ENCODE measurements around the gene RBM44.

Gene RBM44

DNA sequence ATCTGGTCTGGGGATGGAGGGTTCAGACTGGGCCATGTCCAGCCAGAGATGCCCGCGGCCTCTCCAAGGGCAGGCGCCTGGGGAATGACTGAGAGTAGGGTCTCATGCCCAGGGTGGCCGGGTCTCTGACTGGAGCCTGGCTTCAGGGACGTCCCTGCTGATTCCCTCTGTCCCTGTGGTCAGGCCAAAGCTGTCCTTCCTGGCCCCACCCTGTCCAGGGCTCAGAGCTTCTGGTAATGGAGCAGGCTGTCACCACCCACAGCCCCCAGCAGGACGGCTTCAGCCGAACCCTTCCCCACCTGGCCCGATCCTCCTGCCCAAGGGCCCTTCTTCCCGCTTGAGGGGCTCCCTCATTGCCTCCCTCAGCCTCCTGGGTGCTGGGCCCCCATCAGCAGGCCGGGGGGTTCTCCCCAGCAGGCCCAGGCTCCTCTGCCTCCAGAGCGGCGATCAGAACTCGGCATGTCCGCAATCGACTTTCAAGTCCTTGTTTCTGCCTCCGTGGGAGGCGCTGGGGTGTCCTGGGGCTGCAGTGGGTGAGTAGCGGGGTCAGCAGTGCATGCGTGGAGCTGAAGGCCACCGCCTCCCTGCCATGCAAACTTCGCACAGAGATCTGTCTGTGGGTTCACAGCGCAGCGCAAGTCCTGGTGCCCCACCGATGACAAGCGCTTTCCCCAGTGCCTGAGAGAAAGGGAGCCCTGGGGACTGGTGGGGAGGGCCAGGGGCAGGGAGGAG is 79.2 kb downstream of the RBM44 start:
- TF ChIP-seq, protein P1, sequence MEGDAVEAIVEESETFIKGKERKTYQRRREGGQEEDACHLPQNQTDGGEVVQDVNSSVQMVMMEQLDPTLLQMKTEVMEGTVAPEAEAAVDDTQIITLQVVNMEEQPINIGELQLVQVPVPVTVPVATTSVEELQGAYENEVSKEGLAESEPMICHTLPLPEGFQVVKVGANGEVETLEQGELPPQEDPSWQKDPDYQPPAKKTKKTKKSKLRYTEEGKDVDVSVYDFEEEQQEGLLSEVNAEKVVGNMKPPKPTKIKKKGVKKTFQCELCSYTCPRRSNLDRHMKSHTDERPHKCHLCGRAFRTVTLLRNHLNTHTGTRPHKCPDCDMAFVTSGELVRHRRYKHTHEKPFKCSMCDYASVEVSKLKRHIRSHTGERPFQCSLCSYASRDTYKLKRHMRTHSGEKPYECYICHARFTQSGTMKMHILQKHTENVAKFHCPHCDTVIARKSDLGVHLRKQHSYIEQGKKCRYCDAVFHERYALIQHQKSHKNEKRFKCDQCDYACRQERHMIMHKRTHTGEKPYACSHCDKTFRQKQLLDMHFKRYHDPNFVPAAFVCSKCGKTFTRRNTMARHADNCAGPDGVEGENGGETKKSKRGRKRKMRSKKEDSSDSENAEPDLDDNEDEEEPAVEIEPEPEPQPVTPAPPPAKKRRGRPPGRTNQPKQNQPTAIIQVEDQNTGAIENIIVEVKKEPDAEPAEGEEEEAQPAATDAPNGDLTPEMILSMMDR (IDR thresholded peaks at IDR 0.05; ENCODE audit: low read depth, low read length): no peak
- no peak overlapping the region for H3K4me3 ChIP-seq (ENCODE audit: low read depth, low read length)

DNA sequence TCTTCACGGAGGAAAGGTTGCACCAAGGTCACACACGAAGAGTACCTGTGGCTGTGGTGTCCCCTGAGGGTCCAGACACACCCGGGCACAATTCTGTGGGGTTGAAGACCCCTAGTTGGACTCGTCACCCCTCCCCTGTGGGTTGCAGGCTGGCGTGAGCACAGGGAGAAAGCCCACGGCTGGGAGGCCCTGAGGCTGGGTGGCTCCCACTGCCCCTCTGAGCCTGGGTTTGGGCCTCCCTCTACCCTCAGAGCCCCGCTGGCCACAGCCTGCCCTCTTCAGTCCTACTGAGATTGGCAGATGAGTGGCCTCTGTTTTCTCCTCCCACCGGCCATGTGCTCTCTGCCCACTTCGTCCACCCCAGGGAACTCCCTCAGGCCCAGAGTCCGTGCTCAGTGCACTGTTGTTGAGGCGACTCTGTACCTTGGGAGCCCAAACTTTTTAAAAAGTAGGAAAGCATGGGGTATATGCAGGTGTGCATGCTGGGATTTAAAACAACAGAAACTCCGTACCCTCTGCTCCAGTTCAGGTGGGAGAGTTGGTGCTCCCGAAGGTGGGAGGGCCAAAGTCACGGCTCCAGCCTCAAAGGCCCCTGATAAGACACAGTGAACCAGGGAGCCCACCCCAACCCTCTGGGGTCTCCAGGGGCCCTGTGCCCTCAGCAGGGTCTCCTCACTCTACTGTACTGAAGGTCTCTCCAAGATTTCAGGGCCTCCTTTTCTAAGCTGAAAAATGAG is 79.9 kb downstream of the RBM44 start:
- TF ChIP-seq, protein P1 (IDR thresholded peaks at IDR 0.05; ENCODE audit: low read depth, low read length): no peak
- no peak overlapping the region for H3K4me3 ChIP-seq (ENCODE audit: low read depth, low read length)

DNA sequence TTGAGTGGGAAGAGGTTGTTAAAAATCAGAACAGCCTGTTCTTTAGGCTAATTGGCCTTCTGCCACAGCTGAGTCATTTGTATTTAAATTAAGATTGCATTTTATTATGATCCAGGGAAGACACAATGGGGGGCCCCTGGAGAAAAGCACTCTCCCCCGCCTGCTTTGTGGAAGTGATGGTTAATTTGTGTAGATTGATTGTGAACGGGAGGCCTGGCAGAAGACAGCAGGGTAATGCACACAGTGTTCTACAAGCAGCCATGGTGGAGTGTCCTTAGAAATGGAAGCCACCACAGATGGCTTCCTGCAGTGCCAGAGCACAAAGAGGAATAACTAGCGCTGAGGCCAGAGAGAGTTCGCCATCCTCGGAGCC is 80.5 kb downstream of the RBM44 start:
- no peak overlapping the region for H3K4me3 ChIP-seq (ENCODE audit: low read depth, low read length)
- TF ChIP-seq, protein P1 (IDR thresholded peaks at IDR 0.05; ENCODE audit: low read depth, low read length): no peak

DNA sequence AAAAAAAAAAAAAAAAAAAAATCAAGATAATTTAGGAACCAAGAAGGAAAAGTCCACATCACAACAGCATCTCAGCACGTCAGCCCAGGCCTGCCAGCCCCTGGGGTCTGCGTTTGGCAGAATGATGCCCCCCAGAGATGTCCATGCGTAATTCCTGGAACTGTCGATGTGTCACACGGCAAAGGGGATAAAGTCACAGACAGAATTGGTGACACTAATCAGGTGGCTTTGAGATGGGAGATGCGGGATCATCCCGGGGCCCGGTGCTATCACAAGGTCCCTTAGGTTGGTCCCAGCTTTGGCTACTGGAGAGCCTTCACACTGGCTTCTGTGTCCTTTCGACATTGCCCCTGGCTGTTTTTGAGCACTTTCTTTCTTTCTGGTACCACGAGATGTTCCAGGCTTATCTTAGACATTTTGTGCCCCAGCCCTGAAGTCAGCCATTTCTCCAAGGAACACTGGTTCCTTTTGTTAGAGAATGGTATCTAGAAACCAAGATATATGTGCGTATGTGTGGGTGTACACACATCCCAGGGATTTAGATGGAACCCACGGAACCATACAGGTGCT is 81.5 kb downstream of the RBM44 start:
- H3K4me3 ChIP-seq (ENCODE audit: low read depth, low read length): no peak overlapping the region
- TF ChIP-seq, protein P1 (IDR thresholded peaks at IDR 0.05; ENCODE audit: low read depth, low read length): no peak

DNA sequence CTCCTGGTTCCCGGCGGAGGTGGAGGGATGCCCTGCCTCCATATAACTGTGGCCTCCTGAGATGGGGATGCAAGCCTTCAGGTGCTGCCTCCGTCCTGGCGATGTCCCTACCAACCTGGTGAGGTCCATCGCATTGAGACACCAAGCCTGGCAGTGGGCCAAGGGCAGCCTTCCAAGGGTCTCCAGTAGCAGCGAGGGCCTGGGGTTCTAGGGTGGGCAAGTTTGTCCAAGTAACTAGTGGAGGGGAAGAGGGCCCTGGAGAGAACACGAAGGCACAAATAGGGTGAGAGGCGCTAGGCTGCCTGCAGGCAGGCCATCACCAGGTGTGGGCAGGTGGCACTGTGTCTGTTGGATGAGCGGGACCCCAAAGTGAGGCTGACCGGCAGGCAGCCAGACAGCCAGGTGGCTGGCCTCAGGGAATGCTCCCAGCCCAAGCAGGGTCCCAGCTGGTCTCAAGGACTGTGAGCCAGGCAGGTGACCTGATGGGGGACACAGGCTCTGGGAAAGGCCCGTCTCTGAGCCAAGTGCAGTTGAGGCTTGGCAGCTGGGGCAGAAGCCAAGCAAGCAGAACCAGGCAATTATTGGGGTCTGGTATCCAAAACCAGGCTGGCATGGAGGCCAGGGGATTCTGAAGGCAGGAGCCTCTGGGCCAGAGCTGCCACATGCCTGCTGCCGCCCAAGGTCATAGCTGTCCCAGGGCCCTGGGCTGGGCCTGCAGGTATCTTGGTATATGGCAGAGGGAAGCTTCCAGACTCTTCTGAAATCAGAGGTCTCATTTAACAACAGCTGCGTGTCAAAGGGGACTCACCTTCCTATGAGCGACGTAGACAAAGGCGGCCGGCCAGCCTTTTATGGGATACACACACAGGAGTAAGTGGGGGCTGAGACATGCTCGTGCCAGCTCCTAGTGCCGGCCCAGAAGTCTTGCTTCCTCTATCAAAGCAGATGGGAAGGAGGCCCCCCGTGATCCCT is 84.2 kb downstream of the RBM44 start:
- no peak overlapping the region for H3K4me3 ChIP-seq (ENCODE audit: low read depth, low read length)
- TF ChIP-seq, protein P1 (IDR thresholded peaks at IDR 0.05; ENCODE audit: low read depth, low read length): no peak

DNA sequence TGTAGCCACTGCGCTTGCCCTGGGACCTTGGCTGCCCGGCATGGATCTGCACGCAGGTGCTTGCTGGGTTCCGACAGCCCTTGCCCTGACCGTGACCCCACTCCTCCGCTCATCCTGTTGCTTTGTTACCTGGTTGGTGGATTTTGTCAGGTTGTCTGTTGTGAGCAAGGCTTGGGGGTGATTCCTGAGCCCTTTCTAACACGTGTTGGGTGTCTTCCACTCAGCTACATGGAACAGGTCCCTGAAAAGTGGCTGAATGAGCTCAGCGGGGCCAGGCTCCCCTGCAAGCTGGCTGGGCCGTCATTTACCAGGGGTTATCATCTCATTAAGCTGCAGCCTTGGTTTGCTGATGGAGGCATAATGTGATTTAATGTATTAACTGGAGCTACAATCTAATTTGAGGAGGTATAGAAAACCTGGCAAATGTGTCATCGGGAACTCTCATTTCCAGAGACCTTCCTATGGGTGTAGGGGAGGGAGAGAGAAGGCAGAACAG is 85.4 kb downstream of the RBM44 start:
- no peak overlapping the region for H3K4me3 ChIP-seq (ENCODE audit: low read depth, low read length)
- TF ChIP-seq, protein P1 (IDR thresholded peaks at IDR 0.05; ENCODE audit: low read depth, low read length): no peak
